ENCODE results near the gene SLC35F1.

SLC35F1 gene

DNA sequence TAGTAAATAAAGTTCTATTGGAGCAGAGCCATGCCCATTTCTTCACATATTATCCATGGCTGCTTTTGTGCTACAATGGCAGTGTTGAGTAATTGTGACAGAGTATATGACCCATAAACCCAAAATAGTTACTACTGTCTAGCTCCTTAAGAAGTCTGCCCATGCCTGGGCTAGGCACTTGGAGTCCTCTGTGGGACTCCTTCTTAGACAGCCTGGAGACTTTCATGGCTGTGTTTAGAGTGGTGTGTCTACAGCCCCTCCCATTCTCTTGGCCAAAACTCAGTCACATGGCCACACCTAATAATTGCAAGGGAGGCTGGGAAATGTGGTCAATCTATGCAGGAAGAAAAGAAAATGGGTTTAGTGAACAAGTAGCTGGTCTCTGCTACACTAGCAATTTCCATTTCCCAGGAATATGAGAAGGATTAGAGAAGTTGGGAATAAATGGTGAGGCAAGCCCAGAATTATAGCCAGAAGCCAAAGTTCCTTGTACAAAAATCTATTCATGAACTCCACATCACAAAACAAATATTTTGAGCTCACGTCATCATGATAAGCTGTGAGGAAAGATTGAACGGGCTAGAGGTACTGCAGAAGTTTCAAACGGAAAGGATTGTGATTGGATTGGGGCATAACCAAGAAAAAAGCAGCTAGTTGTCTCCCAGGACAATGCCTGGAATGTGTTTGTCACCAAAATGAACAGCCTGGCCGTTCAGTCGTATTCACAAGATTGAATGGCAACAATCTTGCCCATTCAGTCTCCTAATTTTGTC, 389.3 kb downstream of the SLC35F1 start:
- CTCF ChIA-PET = interaction anchor here (1.1 to 2.0 kb wide), 2 partner anchors 12 to 213 kb away, joined by 3 to 6 read pairs; no protein-coding TSS in a partner anchor
- H3K4me3 ChIP-seq (ENCODE audit: low read depth, low read length) = no peak overlapping the region
- TF ChIP-seq CTCF (IDR thresholded peaks at IDR 0.05; ENCODE audit: insufficient read depth, low read length, missing control alignments) = no peak
- POLR2A ChIA-PET = no interaction called here
- no peak for DNase-seq (ENCODE audit: low read depth, low spot score)

DNA sequence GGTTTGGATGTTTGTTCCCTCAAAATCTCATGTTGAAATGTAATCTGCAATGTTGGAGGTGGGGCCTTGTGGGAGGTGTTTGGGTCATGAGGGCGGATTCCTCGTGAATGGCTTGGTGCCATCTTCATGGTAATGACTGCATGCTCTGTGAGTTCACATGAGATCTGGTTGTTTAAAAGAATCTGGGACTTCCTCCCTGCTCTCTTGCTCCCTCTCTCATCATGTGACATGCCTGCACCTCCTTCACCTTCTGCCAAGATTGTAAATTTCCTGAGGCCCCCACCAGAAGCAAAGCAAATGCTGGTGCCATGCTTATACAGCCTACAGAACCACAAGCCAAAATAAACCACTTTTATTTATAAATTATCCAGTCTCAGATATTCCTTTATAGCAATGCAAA, 390.8 kb downstream of the SLC35F1 start:
- TF ChIP-seq CTCF (IDR thresholded peaks at IDR 0.05; ENCODE audit: insufficient read depth, low read length, missing control alignments) = no peak
- H3K4me3 ChIP-seq (ENCODE audit: low read depth, low read length) = no peak overlapping the region
- no peak for DNase-seq (ENCODE audit: low read depth, low spot score)
- ChIA-PET POLR2A (no interaction called here), CTCF (no interaction called here)

DNA sequence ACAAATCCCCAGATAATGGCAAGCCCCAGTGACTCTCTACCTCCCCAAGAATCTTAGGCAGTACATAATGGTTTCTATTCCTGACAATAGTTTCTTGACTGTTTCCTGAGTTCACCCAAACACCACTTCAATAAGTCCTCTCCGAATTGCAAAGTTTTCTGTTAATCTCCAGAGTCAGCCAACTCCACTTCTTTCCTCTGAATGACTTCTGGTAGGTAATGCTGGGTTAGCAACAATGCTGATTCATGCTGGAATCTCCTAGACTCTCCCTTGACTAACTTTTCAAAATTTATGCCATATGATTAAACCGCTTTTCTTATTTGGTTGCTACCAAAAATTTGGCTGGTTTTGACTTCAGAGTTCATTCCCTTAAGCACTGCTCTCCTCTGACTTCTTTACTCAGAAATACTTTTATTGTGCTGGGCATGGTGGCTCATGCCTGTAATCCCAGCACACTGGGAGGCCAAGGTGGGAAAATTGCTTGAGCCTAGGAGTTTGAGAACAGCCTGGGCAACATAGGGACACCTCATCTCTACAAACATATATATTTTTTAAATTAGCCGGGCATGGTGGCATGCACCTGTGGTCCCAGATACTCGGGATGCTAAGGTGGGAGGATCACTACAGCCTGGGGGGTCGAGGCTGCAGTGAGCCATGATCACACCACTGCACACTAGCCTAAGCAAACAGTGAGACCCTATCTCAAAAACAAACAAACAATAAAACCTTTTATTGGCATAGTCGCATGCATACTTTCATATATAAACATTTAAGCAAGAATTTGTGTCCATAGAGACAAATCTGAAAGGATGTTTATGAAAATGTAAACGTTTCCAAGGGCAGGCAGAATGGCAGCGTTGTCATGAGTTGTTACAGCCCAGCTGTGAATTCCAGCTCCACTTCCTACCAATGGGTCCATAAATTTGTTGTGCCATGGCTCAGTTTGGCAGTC, 391.7 kb downstream of the SLC35F1 start:
- ChIA-PET POLR2A (no interaction called here), CTCF (no interaction called here)
- DNase-seq (ENCODE audit: low read depth, low spot score) = no peak
- H3K4me3 ChIP-seq (ENCODE audit: low read depth, low read length) = no peak overlapping the region
- no peak for TF ChIP-seq CTCF (IDR thresholded peaks at IDR 0.05; ENCODE audit: insufficient read depth, low read length, missing control alignments)

GRCh38 chr6:118299457-118299856, 392.4 kb downstream of the SLC35F1 start:
- DNase-seq (ENCODE audit: low read depth, low spot score) = no peak
- no peak overlapping the region for H3K4me3 ChIP-seq (ENCODE audit: low read depth, low read length)
- ChIA-PET POLR2A (no interaction called here), CTCF (no interaction called here)
- no peak for TF ChIP-seq CTCF (IDR thresholded peaks at IDR 0.05; ENCODE audit: insufficient read depth, low read length, missing control alignments)

DNA sequence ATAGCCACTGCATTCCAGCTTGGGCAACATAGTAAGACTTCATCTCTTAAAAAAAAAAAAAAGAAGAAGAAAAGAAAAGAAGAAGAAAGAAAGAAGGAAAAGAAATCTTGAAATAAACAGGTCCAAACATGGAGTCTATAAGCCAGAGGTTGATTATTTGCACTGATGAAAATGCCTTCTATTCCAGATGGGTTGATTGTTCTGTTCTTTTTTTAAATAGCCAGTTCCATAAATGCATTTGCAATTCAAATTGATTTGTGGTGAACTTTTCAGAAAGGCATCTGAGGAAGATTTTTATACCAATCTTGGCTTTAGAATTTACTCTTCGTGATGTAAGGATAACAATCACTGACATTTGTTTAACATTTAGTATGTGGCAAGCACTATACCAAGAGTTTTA, 397.3 kb downstream of the SLC35F1 start:
- ChIA-PET CTCF (no interaction called here), POLR2A (no interaction called here)
- DNase-seq (ENCODE audit: low read depth, low spot score) = no peak
- TF ChIP-seq CTCF (IDR thresholded peaks at IDR 0.05; ENCODE audit: insufficient read depth, low read length, missing control alignments) = no peak
- H3K4me3 ChIP-seq (ENCODE audit: low read depth, low read length) = no peak overlapping the region

DNA sequence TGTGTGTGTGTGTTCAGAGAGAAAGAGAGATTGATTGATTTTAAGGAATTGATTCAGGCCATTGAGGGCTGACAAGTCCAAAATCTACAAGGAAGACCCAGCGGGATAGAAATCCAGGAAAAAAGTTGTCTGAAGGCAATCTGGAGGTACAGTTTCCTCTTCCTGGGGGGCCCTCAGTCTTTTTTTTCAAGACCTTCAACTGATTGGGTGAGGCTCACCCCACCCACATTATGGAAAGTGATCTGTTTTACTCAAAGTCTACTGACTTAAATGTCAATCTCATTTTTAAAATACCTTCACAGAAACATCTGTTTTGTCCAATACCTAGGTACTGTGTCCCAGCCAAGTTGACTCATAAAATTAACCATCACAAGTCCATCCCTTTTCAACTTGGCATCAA, 398.0 kb downstream of the SLC35F1 start:
- CTCF ChIA-PET = no interaction called here
- no peak for DNase-seq (ENCODE audit: low read depth, low spot score)
- POLR2A ChIA-PET = no interaction called here
- no peak overlapping the region for H3K4me3 ChIP-seq (ENCODE audit: low read depth, low read length)
- TF ChIP-seq CTCF (IDR thresholded peaks at IDR 0.05; ENCODE audit: insufficient read depth, low read length, missing control alignments) = no peak
